PC-9 (cell line): Measurements from ENCODE around the gene FANCI. TPM values are rescaled to one million over a fixed set of nuclear protein-coding genes. Genes with fewer than 3 reads are reported as not detected.

Experiments used
- BruUV-seq: library from RNA; stranded (reverse); fragments of 400-500 nt; replicated peaks from 2 replicates; lab custom pipeline; 2021; lab: Mats Ljungman, UMichigan
- CTCF ChIA-PET: fragments of 300-600 bp; sonication (Branson Sonifier 250); formaldehyde crosslinking; loops from one replicate; lab custom pipeline; 2022; ENCODE audit warnings: antibody characterized with exemption; lab: Charles Lee
- POLR2A ChIA-PET: fragments of 300-600 bp; sonication (Branson Sonifier 250); formaldehyde crosslinking; loops from one replicate; lab custom pipeline; 2022; ENCODE audit warnings: antibody characterized with exemption; ENCODE audit not compliant: unreplicated experiment; lab: Charles Lee
- DNase-seq, 2 experiments: peaks; one replicate each; pipeline versions ENCODE4 v3.0.0 to v3.0.0-alpha.2; 2015 to 2022; ENCODE audit warnings: mixed read lengths in 1 of 2
- H2AFZ ChIP-seq: fragments of 200-600 bp; sonication (generic); 2 replicates; pipeline ENCODE4 v1.8.1; 2017; ENCODE audit warnings: antibody characterized with exemption
- H3F3A ChIP-seq: fragments of 200-600 bp; sonication (generic); 2 replicates; pipeline ENCODE4 v1.8.1; 2017; ENCODE audit warnings: antibody characterized with exemption, mild to moderate bottlenecking, low read depth; ENCODE audit not compliant: insufficient read depth
- H3K27ac ChIP-seq: fragments of 200-600 bp; sonication (generic); 2 replicates; pipeline ENCODE4 v1.6.1; 2016; ENCODE audit warnings: mixed run types
- H3K27me3 ChIP-seq: fragments of 200-600 bp; sonication (generic); 2 replicates; pipeline ENCODE4 v1.6.1; 2016; ENCODE audit warnings: low read depth, mixed run types; ENCODE audit not compliant: insufficient read depth
- H3K36me3 ChIP-seq: fragments of 200-600 bp; sonication (generic); 2 replicates; pipeline ENCODE4 v1.6.1; 2016; ENCODE audit warnings: low read depth, mixed run types
- H3K4me1 ChIP-seq: fragments of 200-600 bp; sonication (generic); replicated peaks from 2 replicates; pipeline ENCODE4 v1.6.1; 2016; ENCODE audit warnings: mixed run types; ENCODE audit not compliant: insufficient read depth
- H3K4me2 ChIP-seq: fragments of 200-600 bp; sonication (generic); 2 replicates; pipeline ENCODE4 v1.6.1; 2017; ENCODE audit warnings: mixed run types
- H3K4me3 ChIP-seq: fragments of 200-600 bp; sonication (generic); 2 replicates; pipeline ENCODE4 v1.6.1; 2016; ENCODE audit warnings: mixed run types
- H3K79me2 ChIP-seq: fragments of 200-600 bp; sonication (generic); 2 replicates; pipeline ENCODE4 v1.6.1; 2017; ENCODE audit warnings: low read depth, mixed run types
- H3K9me2 ChIP-seq: fragments of 200-600 bp; sonication (generic); 2 replicates; pipeline ENCODE4 v1.8.1; 2017; ENCODE audit warnings: mild to moderate bottlenecking; ENCODE audit not compliant: insufficient read depth
- H3K9me3 ChIP-seq: fragments of 200-600 bp; sonication (generic); 2 replicates; pipeline ENCODE4 v1.8.1; 2016; ENCODE audit warnings: low read depth; ENCODE audit not compliant: insufficient read depth
- H4K20me1 ChIP-seq: fragments of 200-600 bp; sonication (generic); 2 replicates; pipeline ENCODE4 v1.8.1; 2017; ENCODE audit not compliant: insufficient read depth
- EZH2 ChIP-seq: fragments of 200-600 bp; sonication (generic); IDR thresholded peaks from 2 replicates; pipeline ENCODE4 v1.8.0; 2017; ENCODE audit warnings: antibody characterized with exemption, low read depth
- intact Hi-C: fragments of 100-400 bp; cut with micrococcal nuclease; formaldehyde crosslinking; loops from one replicate; pipeline ENCODE4 v1.10.0; 2022; ENCODE audit not compliant: unreplicated experiment
- total RNA-seq: library from RNA; stranded (reverse); gene quantifications from 2 replicates; pipeline ENCODE4 v1.2.3, GENCODE V29; 2021
- TF ChIP-seq, protein P1 (sequence below): fragments of 200-600 bp; sonication (generic); conservative IDR thresholded peaks from 2 replicates; pipeline ENCODE4 v1.6.1; 2017; ENCODE audit warnings: mixed run types, antibody characterized with exemption, mild to moderate bottlenecking, moderate library complexity

Gene FANCI
- total RNA-seq, 1 experiment from 2014 or later: 126 TPM

DNA sequence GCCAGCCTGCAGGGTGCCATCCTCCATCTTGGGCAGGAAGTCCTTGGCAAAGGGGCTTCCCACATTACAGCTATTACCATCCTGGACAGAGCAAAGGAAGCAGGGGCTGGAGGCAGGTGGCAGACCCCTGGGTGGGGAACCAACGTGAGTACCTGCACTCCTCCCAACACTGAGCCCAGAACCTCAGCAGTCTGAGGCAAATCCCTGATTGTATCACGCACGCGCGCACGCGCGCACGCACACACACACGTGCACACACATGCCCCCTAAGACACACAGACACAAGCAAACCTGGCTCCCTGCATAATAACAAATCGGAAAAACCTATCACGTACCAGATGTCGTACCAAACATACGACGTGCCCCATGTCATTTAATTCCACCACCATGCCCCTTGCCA lies 79.0 kb downstream of the FANCI start:
- Histone ChIP-seq H3K9me3 (no peaks in the 10 kb centered on the region), H4K20me1 (peaks cover 16% of the 10 kb centered on the region), H2AFZ (no peak overlapping the region), H3K4me3 (no peak overlapping the region), H3K4me1 (no peaks in the 10 kb centered on the region), H3K4me2 (no peak overlapping the region), H3K27ac (no peak overlapping the region), H3K27me3 (no peaks in the 10 kb centered on the region), H3K9me2 (no peaks in the 10 kb centered on the region), H3F3A (peaks cover 13% of the 10 kb centered on the region; the same call in 1 of the 2 replicates), H3K79me2 (no peaks in the 10 kb centered on the region), H3K36me3 (peaks cover 22% of the 10 kb centered on the region; the same call in 1 of the 2 replicates)
- no peak for TF ChIP-seq EZH2
- TF ChIP-seq, protein P1, sequence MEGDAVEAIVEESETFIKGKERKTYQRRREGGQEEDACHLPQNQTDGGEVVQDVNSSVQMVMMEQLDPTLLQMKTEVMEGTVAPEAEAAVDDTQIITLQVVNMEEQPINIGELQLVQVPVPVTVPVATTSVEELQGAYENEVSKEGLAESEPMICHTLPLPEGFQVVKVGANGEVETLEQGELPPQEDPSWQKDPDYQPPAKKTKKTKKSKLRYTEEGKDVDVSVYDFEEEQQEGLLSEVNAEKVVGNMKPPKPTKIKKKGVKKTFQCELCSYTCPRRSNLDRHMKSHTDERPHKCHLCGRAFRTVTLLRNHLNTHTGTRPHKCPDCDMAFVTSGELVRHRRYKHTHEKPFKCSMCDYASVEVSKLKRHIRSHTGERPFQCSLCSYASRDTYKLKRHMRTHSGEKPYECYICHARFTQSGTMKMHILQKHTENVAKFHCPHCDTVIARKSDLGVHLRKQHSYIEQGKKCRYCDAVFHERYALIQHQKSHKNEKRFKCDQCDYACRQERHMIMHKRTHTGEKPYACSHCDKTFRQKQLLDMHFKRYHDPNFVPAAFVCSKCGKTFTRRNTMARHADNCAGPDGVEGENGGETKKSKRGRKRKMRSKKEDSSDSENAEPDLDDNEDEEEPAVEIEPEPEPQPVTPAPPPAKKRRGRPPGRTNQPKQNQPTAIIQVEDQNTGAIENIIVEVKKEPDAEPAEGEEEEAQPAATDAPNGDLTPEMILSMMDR: no peak
- CTCF ChIA-PET: no interaction called here
- DNase-seq: no peak
- POLR2A ChIA-PET: interaction anchor here (0.6 kb wide), 1 partner anchor 70 kb away, joined by 5 read pairs; no protein-coding TSS in a partner anchor
- BruUV-seq: no TSS peak
- intact Hi-C loops: no loop called here

DNA sequence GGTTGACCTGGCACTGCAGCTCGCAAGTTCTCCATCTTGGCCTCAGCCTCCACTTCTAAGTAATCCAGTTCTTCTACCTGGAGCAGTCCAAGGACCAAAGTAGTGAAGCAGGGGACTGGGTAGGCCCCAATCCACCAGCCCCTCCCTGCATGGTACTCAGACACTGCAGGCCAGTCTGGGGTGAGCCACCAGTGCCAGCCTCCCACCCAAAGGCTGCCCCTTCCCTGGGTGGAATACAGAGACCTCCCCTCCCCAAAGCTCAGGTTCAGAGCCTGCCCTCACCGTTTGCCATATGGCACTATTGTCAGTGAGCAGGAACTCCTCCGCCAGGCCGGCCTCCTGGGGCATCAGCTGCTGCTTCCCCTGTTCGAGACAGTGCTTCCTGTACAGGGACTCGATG lies 80.0 kb downstream of the FANCI start:
- Histone ChIP-seq H3K27ac (no peak overlapping the region), H3K27me3 (no peaks in the 10 kb centered on the region), H3K4me3 (no peak overlapping the region), H3K36me3 (peaks cover 30% of the 10 kb centered on the region), H3K9me2 (no peaks in the 10 kb centered on the region), H3K79me2 (no peaks in the 10 kb centered on the region), H3K4me1 (no peaks in the 10 kb centered on the region), H3K4me2 (no peak overlapping the region), H3F3A (peaks cover 6% of the 10 kb centered on the region; the same call in 1 of the 2 replicates), H3K9me3 (no peaks in the 10 kb centered on the region), H2AFZ (no peak overlapping the region), H4K20me1 (peaks cover 21% of the 10 kb centered on the region)
- DNase-seq: no peak
- CTCF ChIA-PET: no interaction called here
- POLR2A ChIA-PET: interaction anchor here (0.5 kb wide), 1 partner anchor 1719 kb away, joined by 4 read pairs; no protein-coding TSS in a partner anchor
- intact Hi-C loops: no loop called here
- TF ChIP-seq EZH2: no peak
- TF ChIP-seq, protein P1: no peak
- BruUV-seq: no TSS peak

DNA sequence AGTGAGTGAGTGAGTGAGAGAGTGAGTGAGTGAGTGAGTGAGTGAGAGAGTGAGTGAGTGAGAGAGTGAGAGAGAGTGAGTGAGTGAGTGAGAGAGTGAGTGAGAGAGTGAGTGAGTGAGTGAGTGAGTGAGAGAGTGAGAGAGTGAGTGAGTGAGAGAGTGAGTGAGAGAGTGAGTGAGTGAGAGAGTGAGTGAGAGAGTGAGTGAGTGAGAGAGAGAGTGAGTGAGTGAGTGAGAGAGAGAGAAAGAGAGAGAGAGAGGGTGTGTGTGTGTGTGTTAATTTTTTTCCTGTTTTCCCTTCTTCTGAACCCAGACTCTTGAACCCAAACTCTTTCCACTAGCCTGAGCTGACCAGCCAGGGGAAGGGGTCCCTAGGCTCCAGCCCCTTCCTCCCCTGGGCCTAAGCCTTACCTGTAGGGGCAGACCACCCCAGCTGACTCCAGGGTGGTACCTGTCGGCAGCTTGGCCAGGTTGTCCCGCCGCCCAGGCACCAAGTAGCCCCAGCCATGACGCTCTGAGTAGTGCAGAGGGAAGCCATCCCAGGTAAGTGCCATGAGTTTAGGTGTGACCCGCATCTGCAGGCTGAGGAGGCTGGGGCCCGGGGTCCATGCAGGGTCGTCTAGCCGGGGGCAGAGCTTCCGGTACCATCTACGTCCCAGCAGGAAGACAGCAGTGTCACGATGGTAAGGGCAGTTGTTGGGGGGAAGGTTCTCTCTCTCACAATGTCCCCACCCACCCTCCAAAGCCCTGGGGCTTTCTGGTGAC lies 81.4 kb downstream of the FANCI start:
- POLR2A ChIA-PET: interaction anchor here (0.6 kb wide), 1 partner anchor 122 kb away, joined by 18 read pairs; no protein-coding TSS in a partner anchor
- Histone ChIP-seq H3K79me2 (0 out of 2 replicates have a peak, but pooled peaks cover 6% of the 10 kb centered on the region), H4K20me1 (peaks cover 26% of the 10 kb centered on the region)

More for the DNA sequence above, 81.4 kb downstream of the FANCI start:
- intact Hi-C loops: no loop called here
- TF ChIP-seq, protein P1: no peak
- TF ChIP-seq EZH2: no peak
- no peak for DNase-seq
- Histone ChIP-seq H3K9me3 (no peaks in the 10 kb centered on the region), H3F3A (peaks cover 4% of the 10 kb centered on the region; the same call in 1 of the 2 replicates), H3K4me3 (no peak overlapping the region), H3K4me2 (no peak overlapping the region), H3K36me3 (peaks cover 42% of the 10 kb centered on the region), H3K27ac (no peak overlapping the region), H3K27me3 (no peaks in the 10 kb centered on the region), H2AFZ (no peak overlapping the region), H3K4me1 (no peaks in the 10 kb centered on the region), H3K9me2 (no peaks in the 10 kb centered on the region)
- CTCF ChIA-PET: no interaction called here
- no TSS peak for BruUV-seq
